A673 (cell line): ENCODE results near the gene FOXJ1. TPM values are rescaled to one million over a fixed set of nuclear protein-coding genes. Genes with fewer than 3 reads are reported as not detected.

Experiments used
- BruUV-seq: library from RNA; stranded (reverse); fragments of 400-500 nt; replicated peaks from 2 replicates; lab custom pipeline; 2021; lab: Mats Ljungman, UMichigan
- CTCF ChIA-PET: fragments of 300-600 bp; sonication (Branson Sonifier 250); formaldehyde crosslinking; loops from one replicate; lab custom pipeline; 2022; ENCODE audit warnings: antibody characterized with exemption; lab: Charles Lee
- POLR2A ChIA-PET: fragments of 300-600 bp; sonication (Branson Sonifier 250); formaldehyde crosslinking; loops from one replicate; lab custom pipeline; 2022; ENCODE audit warnings: antibody characterized with exemption; ENCODE audit not compliant: low non-redundant PET; lab: Charles Lee
- DNase-seq: peaks from one replicate; pipeline ENCODE4 v3.0.0-alpha.2; 2015; ENCODE audit warnings: low spot score
- H3K27ac ChIP-seq: fragments of 200-600 bp; sonication (generic); 2 replicates; pipeline ENCODE4 v1.5.1; 2016; ENCODE audit warnings: mixed run types, low read depth, mild to moderate bottlenecking, mixed read lengths, antibody characterized with exemption, low read length; ENCODE audit not compliant: poor library complexity, severe bottlenecking
- H3K27me3 ChIP-seq: fragments of 200-600 bp; sonication (generic); replicated peaks from 2 replicates; pipeline ENCODE4 v1.6.1; 2017; ENCODE audit warnings: mixed run types, low read depth, mild to moderate bottlenecking, mixed read lengths, antibody characterized with exemption, low read length; ENCODE audit not compliant: insufficient read depth, poor library complexity
- H3K36me3 ChIP-seq: fragments of 200-600 bp; sonication (generic); 2 replicates; pipeline ENCODE4 v1.6.1; 2016; ENCODE audit warnings: mixed run types, mild to moderate bottlenecking, mixed read lengths, antibody characterized with exemption, low read length; ENCODE audit not compliant: insufficient read depth, poor library complexity, severe bottlenecking
- H3K4me1 ChIP-seq: fragments of 200-600 bp; sonication (generic); 2 replicates; pipeline ENCODE4 v1.6.1; 2017; ENCODE audit warnings: mixed run types, mild to moderate bottlenecking, mixed read lengths, antibody characterized with exemption, low read length; ENCODE audit not compliant: insufficient read depth, poor library complexity, severe bottlenecking
- H3K4me3 ChIP-seq: fragments of 200-600 bp; sonication (generic); 2 replicates; pipeline ENCODE4 v1.5.1; 2016; ENCODE audit warnings: low read depth, mixed run types, mild to moderate bottlenecking, mixed read lengths, low read length; ENCODE audit not compliant: poor library complexity, severe bottlenecking
- H3K9me3 ChIP-seq: fragments of 200-600 bp; sonication (generic); 2 replicates; pipeline ENCODE4 v1.6.1; 2016; ENCODE audit warnings: mixed run types, low read depth, mild to moderate bottlenecking, mixed read lengths, antibody characterized with exemption, low read length; ENCODE audit not compliant: poor library complexity, severe bottlenecking
- CTCF ChIP-seq: fragments of 300-800, 200-600 bp; sonication (generic); conservative IDR thresholded peaks from 2 replicates; pipeline ENCODE4 v1.5.1; 2017; ENCODE audit warnings: low read depth, mild to moderate bottlenecking, antibody characterized with exemption, low read length, moderate library complexity, mixed read lengths
- EZH2 ChIP-seq: fragments of 200-600 bp; sonication (generic); IDR thresholded peaks from 2 replicates; pipeline ENCODE4 v1.6.1; 2017; ENCODE audit warnings: borderline replicate concordance, low read depth, mild to moderate bottlenecking, mixed read lengths, antibody characterized with exemption, low read length; ENCODE audit not compliant: poor library complexity, severe bottlenecking
- intact Hi-C: fragments of 100-400 bp; cut with micrococcal nuclease; formaldehyde crosslinking; loops from one replicate; pipeline ENCODE4 v1.10.0; 2022; ENCODE audit not compliant: unreplicated experiment
- total RNA-seq: library from RNA; stranded (reverse); gene quantifications from 2 replicates; pipeline ENCODE4 v1.2.3, GENCODE V29; 2021

The FOXJ1 gene
- total RNA-seq, 1 experiment from 2014 or later = 0.17 TPM

GRCh38 chr17:76155988-76156661 lies 15.1 kb upstream of the FOXJ1 start:
- no TSS peak for BruUV-seq
- ChIA-PET POLR2A (no interaction called here), CTCF (no interaction called here)
- H3K27ac ChIP-seq = no peak overlapping the region
- intact Hi-C loops = no loop called here
- no peaks in the 10 kb centered on the region for H3K36me3 ChIP-seq
- TF ChIP-seq EZH2 (no peak), CTCF (no peak)
- no peak overlapping the region for H3K4me3 ChIP-seq
- no peak for DNase-seq
- no peaks in the 10 kb centered on the region for H3K27me3 ChIP-seq
- no peaks in the 10 kb centered on the region for H3K9me3 ChIP-seq
- no peaks in the 10 kb centered on the region for H3K4me1 ChIP-seq

DNA sequence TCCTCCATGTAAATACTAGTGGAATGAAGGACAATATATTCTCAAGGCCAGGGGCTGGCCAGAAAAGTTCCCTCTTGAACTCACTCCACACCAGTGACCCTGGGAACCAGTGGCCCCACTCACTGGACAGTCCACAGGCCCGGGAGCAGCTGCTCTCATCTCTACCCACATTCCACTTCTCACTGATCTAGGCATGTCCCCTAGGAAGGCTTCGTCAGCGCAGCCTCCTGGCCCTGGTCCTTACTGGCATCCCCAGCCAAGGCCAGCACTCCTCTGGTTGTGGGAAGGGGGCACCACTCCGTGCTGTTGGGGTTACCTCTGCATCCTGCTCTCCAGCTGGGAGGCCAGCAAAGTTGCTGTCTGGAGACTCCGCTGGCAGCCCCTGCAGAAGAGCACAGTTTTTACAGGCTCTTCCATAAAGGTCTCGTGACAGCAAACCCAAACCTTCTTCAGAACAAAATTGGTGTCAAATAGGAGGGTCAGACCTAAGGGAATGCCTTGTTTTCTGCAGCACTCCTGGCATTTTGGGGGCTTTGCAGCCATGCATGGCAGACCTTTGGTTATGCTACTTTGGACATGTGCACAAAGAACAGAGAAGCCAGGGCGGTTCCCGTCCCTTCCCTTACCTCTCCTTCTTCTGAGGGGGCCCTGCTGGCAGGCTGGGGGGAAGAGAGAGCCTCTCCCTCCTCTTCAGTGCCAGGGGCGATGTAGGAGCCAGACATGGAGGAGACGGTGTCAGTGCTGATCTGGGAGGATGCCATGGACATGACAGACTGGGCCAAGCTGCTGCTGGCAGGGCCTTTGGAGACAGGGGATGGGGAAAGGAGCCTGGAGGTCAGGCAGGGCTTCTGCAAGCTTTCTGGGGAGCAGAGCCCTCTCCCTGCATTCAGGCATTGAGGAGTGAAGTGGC lies 14.1 kb upstream of the FOXJ1 start:
- ChIA-PET CTCF (no interaction called here), POLR2A (no interaction called here)
- Histone ChIP-seq H3K27me3 (no peaks in the 10 kb centered on the region), H3K9me3 (no peaks in the 10 kb centered on the region), H3K4me1 (no peaks in the 10 kb centered on the region), H3K27ac (no peak overlapping the region), H3K36me3 (no peaks in the 10 kb centered on the region), H3K4me3 (no peak overlapping the region)
- intact Hi-C loops = no loop called here
- no peak for DNase-seq
- TF ChIP-seq CTCF (no peak), EZH2 (no peak)
- no TSS peak for BruUV-seq

- no TSS peak for BruUV-seq
Observed at GRCh38 chr17:76154292-76154691, 13.2 kb upstream of the FOXJ1 start.

More at GRCh38 chr17:76154292-76154691, 13.2 kb upstream of the FOXJ1 start:
- Histone ChIP-seq H3K27me3 (no peaks in the 10 kb centered on the region), H3K36me3 (no peaks in the 10 kb centered on the region), H3K9me3 (no peaks in the 10 kb centered on the region), H3K27ac (no peak overlapping the region), H3K4me3 (no peak overlapping the region), H3K4me1 (no peaks in the 10 kb centered on the region)
- ChIA-PET POLR2A (no interaction called here), CTCF (no interaction called here)
- DNase-seq = no peak
- TF ChIP-seq EZH2 (no peak), CTCF (no peak)
- intact Hi-C loops = no loop called here
